ENCODE results near the gene PALLD. TPM values are rescaled to one million over a fixed set of nuclear protein-coding genes. Genes with fewer than 3 reads are reported as not detected.

Gene PALLD
- total RNA-seq, 1 experiment from 2014 or later: 91.8 TPM

DNA sequence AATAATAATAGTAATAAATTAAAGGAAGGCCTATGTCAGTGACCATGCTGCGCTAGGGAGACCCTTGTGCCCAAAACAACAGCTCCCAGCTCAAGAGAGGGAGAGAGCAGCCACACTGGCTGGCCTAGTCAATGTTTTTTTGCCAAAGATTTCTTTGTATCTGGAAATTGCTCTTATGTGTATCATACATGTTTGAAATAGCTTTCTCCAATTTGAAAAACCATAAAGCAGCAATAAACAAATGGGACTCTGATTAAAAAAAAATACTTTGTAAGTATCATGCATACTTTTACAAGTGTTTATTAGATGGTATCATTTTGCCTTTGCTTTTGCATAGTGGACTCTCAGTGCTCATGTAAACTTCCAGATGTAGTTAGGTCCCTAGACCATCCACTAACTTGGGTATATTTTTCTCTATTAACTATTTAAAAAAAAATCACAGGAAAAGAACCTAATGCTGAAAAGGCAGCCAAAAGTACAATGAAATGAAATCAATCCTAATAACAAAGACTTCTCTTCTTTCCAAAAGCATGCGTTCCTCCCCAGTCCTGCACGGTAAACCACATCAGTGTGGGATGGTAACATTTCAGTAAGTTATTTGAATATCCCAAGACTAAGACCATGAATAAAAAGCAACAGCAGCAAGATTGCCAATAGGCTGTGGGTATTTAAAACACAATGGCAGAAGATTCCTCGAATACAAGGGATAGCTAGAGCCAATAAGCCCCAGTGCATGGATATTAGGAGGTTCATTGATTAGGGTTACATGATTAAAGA, 117.6 kb downstream of the PALLD start:
- DNase-seq (ENCODE audit: extremely low read depth, low read depth): no peak

DNA sequence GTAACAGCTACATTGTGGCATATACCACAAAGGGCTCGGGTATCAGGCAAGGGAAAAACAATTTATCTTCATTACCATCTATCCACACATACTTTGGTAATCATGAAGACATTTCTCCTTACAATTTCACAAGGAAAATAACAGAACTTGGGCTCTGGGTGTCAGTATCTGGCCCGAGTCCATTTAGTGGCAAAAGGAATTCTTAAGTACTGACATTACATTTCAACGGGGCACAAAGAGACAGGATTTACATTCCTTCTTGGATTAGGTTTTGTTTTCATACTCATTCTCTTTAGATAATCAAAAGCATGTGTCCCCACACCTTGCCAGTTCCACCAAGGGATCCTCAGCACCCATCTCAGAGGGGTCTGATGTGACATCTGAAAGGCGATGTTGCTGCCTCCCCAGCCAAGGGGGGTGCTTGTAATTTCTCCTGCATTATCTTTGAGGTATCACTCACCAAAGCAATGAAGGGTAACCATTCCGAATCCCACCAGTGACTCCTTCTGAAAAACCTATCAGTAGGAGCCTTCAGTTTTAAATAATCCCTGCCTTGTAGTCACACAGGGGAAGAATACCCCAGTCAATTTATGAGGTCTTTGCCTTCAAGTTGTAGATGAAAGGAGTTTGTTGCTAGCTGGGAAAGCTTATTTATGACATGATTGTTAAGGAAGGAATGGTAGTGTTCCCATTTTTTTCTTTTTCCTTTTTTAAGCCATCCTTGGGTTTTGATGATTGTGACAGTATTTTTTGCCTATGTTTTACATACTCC, 118.6 kb downstream of the PALLD start:
- DNase-seq (ENCODE audit: extremely low read depth, low read depth): no peak

DNA sequence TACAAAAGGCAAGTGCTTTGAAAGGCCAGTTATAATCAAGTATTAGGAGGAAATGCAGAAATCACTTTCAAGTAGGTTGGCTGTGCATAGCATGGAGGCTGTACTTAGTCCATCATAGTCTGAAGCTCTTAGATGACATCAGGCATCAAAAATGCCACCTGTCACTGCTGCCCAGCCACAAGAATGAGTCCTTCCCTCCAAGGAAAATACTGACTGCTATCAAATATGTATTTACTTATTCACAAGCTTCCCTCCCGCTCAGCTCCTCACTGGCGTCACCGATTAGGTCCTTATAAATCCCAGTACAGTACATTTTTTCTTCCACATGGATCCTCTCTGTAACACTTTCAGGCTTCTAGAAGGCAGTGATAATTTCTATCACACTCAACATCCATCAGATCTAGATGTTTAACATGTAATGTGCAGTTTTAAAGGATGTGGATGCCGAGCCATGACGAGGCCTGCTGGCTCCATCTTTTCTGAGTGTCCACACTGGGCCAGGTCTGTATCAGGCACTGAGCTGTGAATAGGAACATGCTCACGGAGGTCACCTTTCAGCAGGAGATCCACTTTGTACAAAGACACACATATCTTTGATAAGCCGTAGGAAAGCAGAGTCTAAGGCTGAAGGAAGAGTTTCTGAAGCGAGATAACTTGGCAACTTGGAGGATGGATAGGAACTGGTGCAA, 121.9 kb downstream of the PALLD start:
- no peak for DNase-seq (ENCODE audit: extremely low read depth, low read depth)

DNA sequence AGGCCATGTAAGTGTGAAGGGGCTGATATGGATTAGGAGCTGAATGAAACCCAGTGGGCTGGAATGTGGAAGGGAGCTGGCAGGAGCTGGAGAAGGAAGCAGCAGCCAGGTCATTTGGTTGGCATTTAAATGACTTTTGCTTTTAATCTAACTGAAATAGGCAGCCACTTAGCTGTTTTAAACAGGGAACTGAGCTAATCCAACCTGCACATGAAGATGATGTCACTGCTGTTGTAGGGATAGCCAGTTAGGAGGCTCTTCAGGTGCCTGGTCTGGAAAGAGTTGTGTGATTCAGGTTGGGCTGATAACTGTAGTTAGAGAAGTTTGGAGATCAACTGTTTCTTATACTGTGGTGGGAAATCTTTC, 122.4 kb downstream of the PALLD start:
- no peak for DNase-seq (ENCODE audit: extremely low read depth, low read depth)

DNA sequence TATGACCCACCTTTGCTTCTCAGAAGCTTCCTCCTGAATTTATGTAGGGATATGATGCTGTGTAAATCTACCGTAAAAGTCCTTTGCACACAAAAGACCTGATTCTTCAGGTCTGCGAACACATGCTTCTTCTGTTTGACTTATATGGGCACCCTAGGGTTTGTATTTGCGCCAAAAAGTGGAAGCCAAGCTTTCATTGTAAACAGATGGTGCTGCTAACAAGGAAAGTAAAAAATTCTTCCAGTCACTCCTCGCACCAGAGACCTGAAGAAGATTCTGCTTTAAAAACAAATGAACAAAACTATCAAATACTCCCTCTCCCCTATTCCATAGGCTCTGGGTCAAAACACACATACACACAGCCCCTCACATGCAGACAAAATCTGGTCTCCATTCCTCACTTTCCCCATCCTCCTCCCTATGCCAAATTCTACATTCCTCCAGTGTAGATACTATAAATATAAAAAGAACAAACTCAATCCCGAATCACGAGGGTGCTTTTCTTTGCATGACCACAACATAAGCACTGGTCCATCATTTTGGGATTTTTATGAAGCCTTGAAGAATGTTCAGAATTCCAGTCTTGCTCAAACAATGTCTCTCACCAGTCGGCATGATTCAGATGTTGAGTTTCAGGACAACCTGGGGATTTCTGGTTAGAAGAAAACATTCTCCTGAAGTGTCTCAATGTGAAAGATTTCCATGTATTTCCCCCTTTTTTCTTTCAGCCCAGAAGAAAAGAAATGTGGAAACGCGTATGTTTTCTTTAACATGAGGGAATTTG, 125.1 kb downstream of the PALLD start:
- DNase-seq (ENCODE audit: extremely low read depth, low read depth): no peak

DNA sequence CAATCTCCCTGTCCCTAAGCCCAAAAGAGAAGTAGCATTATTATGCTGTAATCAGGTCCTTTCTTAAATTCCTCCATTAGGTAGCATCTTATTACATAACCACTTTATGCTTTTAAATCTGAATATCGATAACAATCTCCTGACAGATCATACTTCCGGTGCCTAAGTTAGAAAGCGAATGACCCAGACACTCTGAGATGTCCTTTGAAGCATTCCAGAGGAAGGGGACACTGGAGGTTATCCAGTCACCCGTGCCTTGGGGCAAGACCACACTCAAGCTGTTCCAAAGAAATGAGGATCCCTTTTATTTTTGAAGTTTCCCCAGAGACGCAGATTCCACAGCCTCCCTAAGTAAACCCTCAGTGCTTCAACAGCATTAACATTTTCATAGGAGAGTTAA, 125.7 kb downstream of the PALLD start:
- DNase-seq (ENCODE audit: extremely low read depth, low read depth): no peak

DNA sequence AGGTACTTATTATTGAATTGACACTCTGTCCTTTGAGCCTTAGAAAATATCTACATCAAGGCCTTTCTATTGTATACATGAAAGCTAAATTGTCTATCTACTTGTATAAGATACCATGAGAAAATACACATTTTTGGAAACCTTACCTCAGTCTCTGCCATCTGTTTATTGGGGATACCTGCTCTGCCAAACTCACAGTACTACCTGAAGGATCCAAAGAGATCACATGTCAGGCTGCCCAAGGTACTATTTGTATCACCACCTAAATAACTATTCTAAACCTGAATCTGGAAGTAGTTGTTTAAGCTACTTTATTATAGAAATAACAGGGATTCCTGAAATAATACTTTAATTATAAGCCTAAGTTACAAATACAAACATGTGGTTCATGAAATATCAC, 126.2 kb downstream of the PALLD start:
- DNase-seq (ENCODE audit: extremely low read depth, low read depth): no peak

DNA sequence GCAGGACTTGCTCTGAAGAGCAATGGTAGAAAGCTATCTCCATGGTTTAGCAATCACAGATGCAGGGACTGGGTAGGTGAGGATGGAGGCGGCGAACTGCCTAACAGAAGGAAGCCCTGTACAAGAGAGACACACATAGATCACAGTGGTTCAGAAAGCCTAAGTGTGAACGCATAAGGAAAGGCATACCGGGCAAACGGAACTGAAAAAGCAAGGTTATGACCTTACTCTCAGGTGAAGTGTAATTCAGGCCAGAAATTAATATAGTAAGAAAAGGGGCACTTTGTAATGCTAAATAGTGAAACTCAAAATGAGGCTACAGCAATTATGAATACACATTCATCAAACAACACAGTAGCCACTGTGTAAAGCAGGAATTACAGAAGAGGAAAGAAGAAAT, 126.6 kb downstream of the PALLD start:
- no peak for DNase-seq (ENCODE audit: extremely low read depth, low read depth)

DNA sequence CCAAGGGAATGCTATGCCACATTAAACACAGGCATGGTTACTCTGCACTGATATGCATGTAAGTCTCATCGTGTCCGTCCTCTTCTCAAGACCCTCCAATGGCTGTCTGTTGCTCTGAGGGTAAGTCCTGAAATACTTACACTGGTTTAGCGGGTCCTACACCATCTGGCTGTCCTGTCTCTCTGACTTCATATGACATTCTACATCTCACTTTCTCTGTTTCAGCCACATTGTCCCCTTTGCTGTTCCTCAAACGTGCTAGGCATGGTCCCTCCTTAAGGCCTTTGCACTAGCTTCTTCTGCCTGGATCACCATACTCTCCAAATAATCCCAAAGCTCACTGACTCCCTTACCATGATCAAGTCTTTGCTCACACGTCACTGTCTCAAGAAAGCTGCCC, 131.4 kb downstream of the PALLD start:
- no peak for DNase-seq (ENCODE audit: extremely low read depth, low read depth)

DNA sequence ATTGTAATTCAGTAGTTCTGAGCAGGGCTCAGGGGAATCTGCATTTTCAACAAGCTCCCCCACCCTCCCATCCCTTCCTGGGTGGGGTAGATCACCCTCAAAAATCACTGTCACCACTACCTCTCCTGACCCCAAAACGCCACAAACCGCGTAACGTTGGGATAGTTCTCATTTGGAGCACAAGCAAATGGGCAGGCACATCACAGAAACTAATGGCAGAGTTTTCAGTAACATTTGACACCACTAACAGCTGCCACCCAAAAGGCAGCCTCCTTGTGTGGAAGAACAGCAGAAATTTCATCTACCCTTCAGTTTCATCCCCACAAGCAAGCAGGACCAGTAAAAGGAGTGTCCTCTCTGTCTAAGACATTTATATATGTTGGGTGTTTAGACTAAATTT, 132.7 kb downstream of the PALLD start:
- no peak for DNase-seq (ENCODE audit: extremely low read depth, low read depth)

DNA sequence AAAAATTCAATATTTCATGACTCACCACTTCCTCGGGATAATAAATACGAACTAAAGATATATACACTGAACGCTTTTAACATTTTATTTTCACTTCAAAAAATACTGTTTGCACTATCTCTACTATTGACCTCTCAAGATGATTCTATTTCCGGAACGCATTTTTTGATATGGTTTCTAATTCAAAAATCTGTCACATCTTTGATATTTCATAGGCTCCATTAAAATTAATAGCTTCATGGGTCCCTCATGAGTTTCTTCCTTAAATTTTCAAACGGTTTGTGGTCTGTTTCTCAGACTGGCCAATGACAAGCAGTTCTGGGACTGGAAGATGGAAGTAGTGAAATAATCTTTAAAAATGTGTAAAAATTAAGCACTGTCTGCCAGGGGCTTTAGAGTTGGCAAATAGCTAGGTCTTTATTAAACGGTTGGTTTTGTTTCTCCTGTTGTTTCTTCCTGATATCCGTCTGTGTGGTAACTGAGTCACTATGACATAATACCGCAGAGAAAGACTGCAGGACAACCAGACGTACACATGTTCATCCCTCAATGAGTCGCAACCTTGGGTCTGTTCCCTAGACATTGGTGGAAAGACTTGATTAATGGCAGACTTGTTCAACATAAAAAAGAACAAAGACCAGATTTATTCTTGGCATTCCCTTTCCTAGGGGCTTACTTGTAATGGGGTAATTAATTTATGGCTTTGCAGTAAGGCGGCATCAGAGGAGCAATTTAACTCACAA, 133.8 kb downstream of the PALLD start:
- DNase-seq (ENCODE audit: extremely low read depth, low read depth): no peak

DNA sequence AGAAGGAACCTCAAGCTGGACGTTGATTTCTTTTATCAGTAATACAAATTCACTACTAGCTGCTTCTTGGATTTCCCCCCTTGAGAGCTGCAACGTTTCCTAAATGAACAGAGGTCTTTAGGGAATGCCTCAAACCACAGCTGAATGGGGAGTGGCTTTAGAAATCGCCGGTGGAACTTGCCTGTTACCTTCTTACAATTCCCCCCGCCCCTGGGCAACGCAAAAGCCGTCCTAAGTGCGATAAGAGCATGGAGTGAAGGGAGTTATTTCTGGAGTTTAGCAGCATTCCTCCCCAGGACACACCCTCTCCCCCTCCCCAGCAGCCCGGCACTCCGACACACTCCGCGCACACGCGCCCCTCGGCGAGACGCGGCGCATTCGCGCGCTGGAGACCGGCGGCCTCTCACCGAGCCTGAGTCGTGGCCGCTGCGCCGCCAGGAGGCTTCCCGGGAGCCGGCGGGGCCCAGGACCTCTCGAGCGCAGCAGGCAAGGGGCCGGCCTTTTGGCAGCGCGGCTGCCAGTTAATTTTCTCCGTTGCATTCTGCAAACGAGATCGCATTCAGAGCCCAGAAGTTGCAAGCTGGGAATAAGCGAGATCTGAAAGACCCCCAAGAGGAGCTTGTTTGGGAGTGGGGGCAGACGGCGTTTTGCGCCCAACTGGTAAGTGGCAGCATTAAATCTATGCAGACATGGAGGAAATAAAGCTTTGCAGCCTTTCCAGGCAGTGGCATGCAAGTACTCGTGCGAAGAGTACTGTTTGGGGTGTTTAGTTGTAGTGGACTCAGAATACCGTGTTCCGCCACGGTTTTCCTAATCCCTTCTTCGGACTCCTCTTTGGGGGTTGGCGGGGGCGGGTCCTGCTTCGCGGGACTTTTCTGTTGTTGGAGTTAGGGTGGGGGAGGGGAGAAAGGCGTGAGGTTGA, 134.7 kb downstream of the PALLD start:
- no peak for DNase-seq (ENCODE audit: extremely low read depth, low read depth)

DNA sequence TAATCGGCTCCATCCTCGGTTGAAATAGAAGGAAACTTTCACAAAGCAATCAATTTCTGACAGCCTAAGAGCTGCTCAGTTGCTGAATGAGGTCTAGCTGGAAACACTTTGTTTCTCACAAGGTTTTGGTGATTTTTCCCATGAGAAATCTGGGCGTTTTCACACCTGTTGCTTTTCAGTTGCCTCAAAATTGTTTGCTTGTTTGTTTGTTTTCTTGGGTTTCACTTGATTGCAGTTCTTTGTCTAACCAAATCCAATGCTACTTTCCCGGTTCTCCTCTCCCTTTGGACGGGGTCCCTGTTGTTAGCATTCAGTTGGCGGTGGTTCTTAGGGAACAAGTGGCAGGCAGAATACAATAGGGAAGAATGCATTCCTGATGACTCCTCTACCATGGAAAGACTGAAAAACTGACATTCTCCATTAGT, 135.5 kb downstream of the PALLD start:
- DNase-seq (ENCODE audit: extremely low read depth, low read depth): no peak

DNA sequence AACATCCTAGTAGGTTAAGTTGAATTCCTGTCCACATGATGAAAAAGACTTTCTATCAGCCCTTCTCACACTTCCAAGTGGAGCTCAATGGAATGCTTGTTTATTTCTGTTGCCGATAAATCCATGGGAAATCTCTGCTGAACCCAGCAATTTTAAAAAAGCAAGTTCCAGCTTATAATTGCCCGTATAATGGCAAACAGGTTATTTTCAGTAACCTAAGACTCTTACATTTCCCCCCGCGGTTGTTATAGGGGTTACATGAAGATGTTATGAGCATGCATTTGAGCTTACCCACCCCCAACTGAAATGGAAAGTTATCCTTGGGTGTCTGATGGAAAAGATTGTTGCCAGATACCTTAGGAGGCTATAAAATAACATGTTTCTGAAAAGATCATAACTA, 136.2 kb downstream of the PALLD start:
- DNase-seq (ENCODE audit: extremely low read depth, low read depth): no peak

DNA sequence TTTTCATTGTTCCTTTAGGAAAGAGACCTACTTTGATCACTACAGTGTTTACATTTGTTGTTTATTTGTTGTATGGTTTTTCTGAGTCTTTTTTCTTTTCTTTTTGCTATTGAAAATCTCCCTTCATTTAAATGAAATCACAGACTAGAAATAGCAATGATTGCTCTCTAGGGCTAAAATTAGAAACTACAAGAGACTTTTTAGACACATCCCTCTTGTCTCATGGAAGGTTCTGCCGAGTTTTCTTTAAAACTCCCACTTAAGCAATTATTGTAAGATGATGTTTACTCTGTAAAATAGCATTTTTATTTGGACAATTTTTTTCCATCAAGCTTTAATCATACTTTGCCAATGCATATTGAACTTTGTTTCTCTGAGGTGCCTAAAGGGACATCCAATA, 136.6 kb downstream of the PALLD start:
- no peak for DNase-seq (ENCODE audit: extremely low read depth, low read depth)

DNA sequence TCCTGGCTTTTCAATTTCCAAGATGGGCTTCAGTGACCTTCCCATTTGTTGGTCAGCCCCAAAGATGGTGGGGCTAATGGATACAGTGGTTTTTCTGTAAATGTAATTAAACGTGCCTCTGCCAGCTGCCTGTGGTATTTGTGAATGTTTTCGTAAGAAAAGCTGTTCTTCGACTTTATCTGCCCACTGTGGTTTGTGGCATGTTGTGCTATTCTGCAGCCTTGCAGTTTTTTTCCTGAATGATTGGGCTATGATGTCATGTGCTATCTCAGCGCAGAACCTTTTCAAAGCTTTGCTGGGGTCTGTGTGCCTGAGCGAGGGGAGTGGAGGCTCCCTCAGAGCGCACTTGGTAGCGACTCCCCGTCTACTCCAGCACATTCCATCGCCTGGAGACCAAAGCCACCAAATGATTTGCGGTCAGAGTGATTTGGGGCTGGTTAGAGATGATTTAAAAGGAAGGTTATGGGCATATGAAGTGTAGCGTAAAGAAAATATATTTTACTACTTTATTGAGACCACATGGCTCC, 137.5 kb downstream of the PALLD start:
- no peak for DNase-seq (ENCODE audit: extremely low read depth, low read depth)

DNA sequence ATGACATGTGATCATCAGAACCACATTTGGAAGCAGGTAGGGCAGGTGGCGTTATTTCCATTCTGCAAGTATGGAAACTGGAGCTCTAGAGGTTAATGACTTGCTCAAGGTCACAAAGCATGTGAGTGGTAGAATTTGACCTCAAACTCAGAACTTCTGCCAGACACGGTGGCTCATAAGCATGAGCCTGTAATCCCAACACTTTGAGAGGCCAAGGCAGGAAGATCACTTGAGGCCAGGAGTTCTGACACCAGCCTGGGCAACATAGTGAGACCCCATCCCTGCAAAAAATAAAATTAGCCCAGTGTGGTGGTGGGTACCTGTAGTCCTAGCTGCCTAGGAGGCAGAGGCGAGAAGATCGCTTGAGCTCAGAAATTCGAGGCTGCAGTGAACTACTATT, 139.2 kb downstream of the PALLD start:
- DNase-seq (ENCODE audit: extremely low read depth, low read depth): no peak

DNA sequence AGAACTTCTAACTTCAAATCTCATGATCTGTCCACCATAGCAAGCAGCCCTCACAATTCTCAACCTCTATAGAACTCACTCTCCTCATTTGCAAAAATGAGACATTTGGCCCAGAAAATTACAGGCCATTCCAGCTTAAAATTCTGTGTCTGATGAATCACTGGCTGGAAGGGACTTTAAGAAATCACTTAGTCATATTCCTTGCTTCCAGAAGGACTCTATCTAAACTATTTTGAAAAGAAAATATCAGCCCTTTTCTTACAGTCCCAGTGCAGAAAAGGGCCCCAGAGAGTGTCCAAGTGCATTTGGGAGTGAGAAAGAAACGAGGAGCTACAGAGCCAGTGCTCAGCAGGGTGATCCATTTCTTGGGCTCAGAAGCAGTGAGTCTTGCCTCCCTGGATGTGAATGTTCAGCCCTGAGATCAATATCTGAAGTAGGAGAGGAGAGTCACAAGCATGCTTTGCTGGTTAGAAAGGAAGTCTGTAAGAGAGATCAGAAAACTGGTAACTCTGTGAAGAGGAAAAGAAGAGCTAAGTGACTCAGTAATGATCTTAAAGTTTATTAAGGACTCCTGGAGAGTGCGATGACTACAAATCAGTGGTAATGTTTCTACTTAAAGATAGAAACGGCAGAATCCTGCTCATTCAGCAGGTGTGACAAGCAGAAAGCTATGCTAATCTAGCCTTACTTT, 139.8 kb downstream of the PALLD start:
- no peak for DNase-seq (ENCODE audit: extremely low read depth, low read depth)

Data from NCI-H460 (cell line).